G401 (cell line): ENCODE results near the gene CDC42BPG. TPM values are rescaled to one million over a fixed set of nuclear protein-coding genes. Genes with fewer than 3 reads are reported as not detected.

ENCODE experiments used
- DNase-seq: peaks from one replicate; pipeline ENCODE4 v3.0.0-alpha.2; 2015; ENCODE audit warnings: low spot score
- in situ Hi-C: cut with HindIII; loops from 2 replicates; pipeline ENCODE4 v1.10.0; 2016; ENCODE audit warnings: low sequenced_read_pairs, mixed read lengths
- total RNA-seq: library from RNA; depleted of rRNA; stranded (reverse); fragments of >200 nt; shearing (Covaris generic); gene quantifications from 2 replicates; pipeline ENCODE4 v1.2.3, GENCODE V29; 2014

The CDC42BPG gene
- total RNA-seq, 1 experiment from 2014 or later, result 1.6 TPM

DNA sequence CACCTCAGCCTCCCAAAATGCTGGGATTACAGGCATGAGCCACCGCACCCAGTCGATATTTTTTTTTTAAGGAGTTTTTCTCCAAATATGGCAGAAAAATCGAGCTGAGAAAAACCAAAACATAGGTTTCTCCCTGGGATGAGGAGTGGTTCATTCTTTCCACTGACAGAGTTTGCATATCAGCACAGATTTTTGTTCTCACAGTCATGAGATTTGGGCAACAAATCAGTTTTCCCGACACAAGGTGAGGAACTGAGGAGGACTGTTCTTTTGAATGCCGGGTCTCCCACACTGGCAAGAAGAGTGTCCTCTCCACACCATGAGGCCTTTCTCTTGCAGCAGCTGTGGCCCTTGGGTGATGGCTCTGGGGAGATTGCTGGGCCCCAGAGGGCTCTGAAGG is 37.8 kb upstream of the CDC42BPG start:
- in situ Hi-C loops, result no loop called here
- DNase-seq, result no peak

DNA sequence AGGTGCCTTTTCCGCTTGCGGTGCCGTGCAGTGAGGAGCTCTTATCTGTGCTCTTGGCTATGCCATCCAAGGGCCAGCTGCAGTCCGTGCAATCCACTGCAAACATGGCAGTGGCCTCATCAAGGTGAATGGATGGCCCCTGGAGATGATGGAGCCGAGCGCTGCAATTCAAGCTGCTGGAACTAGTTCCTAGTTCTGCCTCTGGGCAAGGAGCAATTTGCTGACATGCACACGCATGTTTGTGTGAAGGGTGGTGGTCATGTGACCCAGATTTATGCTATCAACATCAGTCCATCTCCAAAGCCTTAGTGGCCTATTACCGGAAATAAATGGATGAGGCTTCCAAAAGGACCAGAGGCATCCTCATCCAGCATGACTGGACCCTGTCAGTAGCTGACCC is 37.0 kb upstream of the CDC42BPG start:
- DNase-seq, result no peak
- in situ Hi-C loops, result no loop called here

GRCh38 chr11:64880240-64881001 is 36.0 kb upstream of the CDC42BPG start:
- in situ Hi-C loops, result no loop called here
- no peak for DNase-seq

- in situ Hi-C loops, result no loop called here
- no peak for DNase-seq
Measured at GRCh38 chr11:64879244-64879900, 34.9 kb upstream of the CDC42BPG start.

DNA sequence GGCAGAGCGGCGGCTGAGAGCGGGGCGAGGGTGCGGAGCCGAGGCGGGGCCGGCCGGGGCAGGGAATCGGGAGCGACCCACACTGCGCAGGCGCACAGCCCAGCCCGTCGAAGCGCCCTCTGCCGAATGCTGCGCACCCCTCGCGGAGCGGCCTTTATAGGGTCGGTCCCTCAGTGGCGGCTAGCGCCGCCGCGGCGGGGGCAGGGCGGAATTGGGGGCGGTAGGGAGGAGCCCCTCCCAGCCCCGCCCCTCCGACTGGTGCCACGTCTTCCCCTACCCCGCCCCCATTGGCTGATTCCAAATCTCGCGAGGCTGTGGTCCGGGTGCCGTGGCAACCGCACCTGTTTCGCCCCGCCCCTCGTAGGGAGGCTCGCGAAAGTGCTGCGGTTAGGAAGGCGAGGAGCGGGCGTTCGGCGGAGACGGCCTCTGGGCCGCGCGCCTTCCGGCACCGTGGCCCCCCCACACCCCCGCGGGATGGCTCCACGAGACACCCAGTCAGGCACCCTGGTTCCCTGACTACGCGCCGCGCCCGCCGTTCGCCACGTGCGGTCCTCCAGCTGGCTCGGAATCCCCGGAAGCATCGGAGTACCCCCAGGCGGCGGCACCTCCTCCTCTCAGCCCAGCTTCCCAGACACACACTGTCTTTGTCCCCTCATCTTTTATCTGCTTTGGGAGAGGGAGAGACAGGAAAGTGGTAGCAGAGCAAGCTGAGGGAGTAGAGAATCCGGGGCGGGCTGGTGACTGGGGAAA is 34.2 kb upstream of the CDC42BPG start, which contains the start of gene EHD1:
Gene EHD1, minus strand, starts transcription at position 128 of the 750 bp plus-strand sequence. CDS start 157 bp downstream, outside the sequence.
- peak; percentile 99 for DNase-seq
- in situ Hi-C loops, result no loop called here

DNA sequence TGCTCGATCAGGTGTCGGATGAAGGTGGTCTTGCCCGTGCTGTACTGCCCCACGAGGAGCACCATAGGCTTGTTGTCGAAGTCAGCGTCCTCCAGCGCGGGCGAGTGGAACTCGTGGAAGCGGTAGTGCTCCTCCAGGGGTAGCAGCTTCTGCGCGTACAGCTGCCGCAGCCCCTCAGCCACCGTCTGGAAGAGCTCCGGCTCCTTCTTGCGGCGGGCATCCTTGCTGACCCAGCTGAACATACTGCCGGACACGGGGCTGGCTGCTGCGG is 33.7 kb upstream of the CDC42BPG start:
- no peak for DNase-seq
- in situ Hi-C loops, result no loop called here

DNA sequence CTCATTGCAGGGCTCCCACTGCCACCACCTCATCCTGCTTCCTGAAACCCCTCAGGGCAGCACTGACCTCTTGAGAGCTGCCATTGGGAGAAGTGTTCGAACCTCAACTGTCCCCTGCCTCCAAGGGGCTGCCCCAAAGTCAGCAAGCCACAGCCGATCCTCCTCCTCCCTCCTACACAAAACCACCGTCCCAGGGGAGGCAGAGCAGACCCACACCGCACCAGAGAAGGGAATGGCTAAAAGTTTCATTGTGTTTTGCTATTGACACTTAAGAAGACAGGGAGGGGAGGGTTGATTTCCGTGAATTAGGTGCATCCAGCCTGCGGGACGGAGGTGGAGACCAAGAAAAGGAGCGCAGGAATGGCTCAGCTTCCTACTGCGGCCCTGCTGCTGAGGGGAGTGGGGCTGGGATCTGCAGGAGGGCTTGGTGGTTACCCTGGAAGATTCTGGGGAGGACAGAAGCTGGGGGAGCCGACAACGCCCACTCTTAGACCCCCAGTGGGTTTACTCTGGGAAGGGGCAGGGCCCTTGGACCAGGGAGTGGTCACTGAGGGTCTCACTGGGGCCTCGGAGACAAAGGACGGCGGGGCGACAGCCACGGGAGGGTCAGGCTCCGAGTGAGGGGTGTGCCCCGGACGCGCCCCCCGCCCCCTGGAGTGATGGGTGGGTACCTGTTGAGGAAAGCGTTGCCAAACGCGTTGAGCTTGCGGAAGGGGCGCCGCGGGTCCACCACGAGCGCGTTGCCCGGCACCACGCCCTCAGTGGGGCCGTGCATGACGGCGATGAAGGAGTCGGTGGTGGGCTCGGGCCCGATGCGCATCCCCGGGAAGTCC is 33.2 kb upstream of the CDC42BPG start:
- DNase-seq, result no peak
- in situ Hi-C loops, result no loop called here

DNA sequence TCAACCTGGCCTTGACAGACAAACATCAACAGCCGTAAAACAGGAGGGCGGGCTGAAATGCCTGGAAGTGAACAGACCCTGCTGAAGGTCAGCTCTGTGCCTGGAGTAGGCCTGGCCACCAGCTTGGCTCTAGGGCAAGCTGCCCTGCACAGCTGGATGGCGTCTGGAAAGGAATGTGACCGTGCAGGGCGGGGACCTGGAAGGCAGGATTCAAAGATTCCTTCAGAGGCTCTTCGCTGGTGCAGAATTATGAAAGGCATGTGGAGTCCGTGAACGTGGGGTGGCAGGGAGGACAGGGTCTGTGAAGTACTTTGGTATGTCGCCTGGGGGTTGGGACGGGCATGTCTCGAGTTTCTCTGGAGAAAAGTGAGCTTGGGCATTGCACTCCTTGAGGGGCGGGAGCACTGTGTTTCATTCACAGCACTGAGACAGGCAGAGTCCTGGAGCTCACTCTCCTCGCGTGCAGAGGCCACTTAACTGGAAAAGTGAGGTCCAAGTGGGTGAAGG is 32.4 kb upstream of the CDC42BPG start:
- peak; percentile 54 for DNase-seq
- in situ Hi-C loops, result no loop called here

GRCh38 chr11:64876229-64876750 is 31.8 kb upstream of the CDC42BPG start:
- in situ Hi-C loops, result no loop called here
- peak; percentile 51 for DNase-seq

- in situ Hi-C loops, result no loop called here
- DNase-seq, result peak; percentile 82
Measured at GRCh38 chr11:64875369-64876228, 31.1 kb upstream of the CDC42BPG start.

- peak; percentile 47 for DNase-seq
Measured at GRCh38 chr11:64874308-64875240, 30.1 kb upstream of the CDC42BPG start.

DNA sequence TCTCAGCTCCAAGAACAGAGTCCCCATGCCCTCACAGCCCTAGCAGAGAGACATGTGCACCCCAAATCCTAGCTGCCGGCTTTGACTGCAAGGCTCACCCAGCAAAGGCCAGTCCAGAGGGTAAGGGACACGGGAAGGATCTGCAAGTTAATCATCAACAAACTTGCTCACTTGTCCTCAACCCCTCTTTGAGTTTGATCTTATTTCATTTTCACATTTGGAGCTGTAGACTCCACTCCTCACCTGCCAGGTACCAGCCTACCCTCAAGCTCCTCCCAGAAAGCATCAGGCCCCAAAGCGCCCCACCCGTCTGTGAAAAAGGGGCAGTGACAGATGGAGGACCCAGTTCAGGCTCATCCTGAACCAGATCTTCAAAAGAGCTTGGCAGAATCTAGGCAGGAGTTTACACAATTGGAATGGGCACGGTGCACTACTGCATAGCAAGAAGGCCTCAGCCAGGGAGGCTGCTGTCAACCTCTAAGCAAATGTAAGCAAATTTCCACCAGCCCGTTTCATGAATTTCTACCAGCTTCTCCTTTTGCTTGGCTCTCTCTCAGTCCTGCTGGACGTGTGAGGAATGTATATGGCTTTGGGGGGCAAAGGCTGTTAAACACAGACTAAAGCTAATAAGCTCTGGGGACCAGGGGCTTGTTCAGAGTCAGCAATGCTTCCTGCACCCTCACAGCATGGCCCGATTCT is 28.5 kb upstream of the CDC42BPG start:
- in situ Hi-C loops, result no loop called here

More at GRCh38 chr11:64874308-64875240, 30.1 kb upstream of the CDC42BPG start:
- in situ Hi-C loops, result no loop called here

DNA sequence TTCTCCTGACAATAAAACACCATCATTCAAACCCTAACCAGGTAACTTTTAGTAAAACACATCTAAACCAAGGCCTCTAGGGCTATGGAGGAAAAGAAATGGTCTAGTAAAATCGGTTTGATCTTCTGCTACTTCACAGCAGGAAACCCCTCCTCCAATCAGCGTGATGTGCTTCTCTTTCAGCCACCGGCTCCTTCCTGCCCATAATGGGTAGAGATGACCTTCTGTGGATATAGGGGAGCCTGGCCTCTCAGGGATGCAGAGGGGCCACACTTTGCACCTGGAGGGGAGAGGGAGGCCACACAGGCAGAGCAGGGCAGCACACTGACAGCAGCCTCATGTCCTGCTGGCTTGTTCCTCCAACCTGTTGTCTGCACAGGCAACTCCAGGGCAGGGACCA is 27.0 kb upstream of the CDC42BPG start:
- in situ Hi-C loops, result no loop called here

More for the DNA sequence above, 28.5 kb upstream of the CDC42BPG start:
- peak; percentile 70 for DNase-seq

DNA sequence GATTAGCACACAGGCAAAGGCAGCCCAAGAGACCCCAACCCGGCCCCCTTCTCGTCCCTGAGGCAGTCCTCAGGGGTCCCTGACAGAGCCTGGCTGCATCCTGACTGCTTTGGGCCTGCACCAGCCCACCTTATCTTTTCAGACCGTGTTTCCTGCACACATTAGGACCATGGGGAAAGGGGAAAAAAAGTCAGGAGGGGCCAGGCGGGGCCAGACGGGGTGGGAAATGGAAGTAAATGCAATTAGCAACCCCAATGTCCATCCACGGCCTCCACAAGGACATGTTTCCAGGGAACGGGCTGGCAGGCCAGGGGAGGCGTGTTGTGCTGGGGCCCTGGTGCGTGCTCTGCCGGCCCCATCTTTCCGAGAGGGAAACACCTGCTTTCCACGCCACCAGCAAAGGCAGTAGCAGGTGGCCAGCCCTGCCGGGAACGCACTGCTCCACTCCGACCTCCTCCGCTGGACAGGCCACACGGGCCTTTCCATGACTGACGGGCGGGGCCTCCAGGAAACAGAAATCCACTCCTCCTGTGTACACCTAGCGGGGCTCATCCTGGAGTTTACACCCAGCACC is 26.5 kb upstream of the CDC42BPG start:
- in situ Hi-C loops, result no loop called here
- peak; percentile 63 for DNase-seq

More for the DNA sequence above, 27.0 kb upstream of the CDC42BPG start:
- DNase-seq, result no peak

GRCh38 chr11:64870176-64870892 is 25.9 kb upstream of the CDC42BPG start:
- in situ Hi-C loops, result no loop called here
- peak; percentile 30 for DNase-seq
